Hepatocyte (in vitro differentiated cells): Measurements from ENCODE around the gene LRP4. TPM values are rescaled to one million over a fixed set of nuclear protein-coding genes. Genes with fewer than 3 reads are reported as not detected.

Experiments used
- DNase-seq: peaks from one replicate; pipeline ENCODE4 v3.0.0-alpha.2; 2016; ENCODE audit warnings: low spot score
- H2AFZ ChIP-seq: fragments of 200-600 bp; sonication (generic); 2 replicates; pipeline ENCODE4 v1.6.0; 2016; ENCODE audit warnings: antibody characterized with exemption, mild to moderate bottlenecking
- H3K27ac ChIP-seq: fragments of 200-600 bp; sonication (generic); 2 replicates; pipeline ENCODE4 v1.5.1; 2016; ENCODE audit warnings: mild to moderate bottlenecking
- H3K27me3 ChIP-seq: fragments of 200-600 bp; sonication (generic); 2 replicates; pipeline ENCODE4 v1.6.1; 2016
- H3K36me3 ChIP-seq: fragments of 200-600 bp; sonication (generic); replicated peaks from 2 replicates; pipeline ENCODE4 v1.5.1; 2016; ENCODE audit warnings: low read depth; ENCODE audit not compliant: insufficient read depth
- H3K4me1 ChIP-seq: fragments of 200-600 bp; sonication (generic); 2 replicates; pipeline ENCODE4 v1.5.1; 2016; ENCODE audit warnings: mild to moderate bottlenecking, moderate library complexity; ENCODE audit not compliant: insufficient read depth
- H3K4me2 ChIP-seq: fragments of 200-600 bp; sonication (generic); 2 replicates; pipeline ENCODE4 v1.6.0; 2016
- H3K4me3 ChIP-seq: fragments of 200-600 bp; sonication (generic); 2 replicates; pipeline ENCODE4 v1.5.1; 2016; ENCODE audit warnings: mild to moderate bottlenecking
- H3K79me2 ChIP-seq: fragments of 200-600 bp; sonication (generic); 2 replicates; pipeline ENCODE4 v1.6.0; 2017; ENCODE audit warnings: mild to moderate bottlenecking
- H3K9me2 ChIP-seq: fragments of 200-600 bp; sonication (generic); replicated peaks from 2 replicates; pipeline ENCODE4 v1.6.0; 2017; ENCODE audit warnings: mild to moderate bottlenecking; ENCODE audit not compliant: insufficient read depth
- H3K9me3 ChIP-seq: fragments of 200-600 bp; sonication (generic); 2 replicates; pipeline ENCODE4 v1.5.1; 2016; ENCODE audit warnings: low read depth, mild to moderate bottlenecking
- H4K20me1 ChIP-seq: fragments of 200-600 bp; sonication (generic); 2 replicates; pipeline ENCODE4 v1.6.0; 2016; ENCODE audit warnings: mild to moderate bottlenecking; ENCODE audit not compliant: insufficient read depth, poor library complexity, severe bottlenecking
- EZH2 ChIP-seq: fragments of 200-600 bp; sonication (generic); IDR thresholded peaks from 2 replicates; pipeline ENCODE4 v1.6.1; 2016; ENCODE audit warnings: antibody characterized with exemption, mild to moderate bottlenecking, borderline replicate concordance
- EZH2phosphoT487 ChIP-seq: fragments of 200-600 bp; sonication (generic); IDR thresholded peaks from one replicate; pipeline ENCODE4 v1.6.1; 2018; ENCODE audit warnings: antibody characterized with exemption, mild to moderate bottlenecking, low read depth, moderate library complexity; ENCODE audit not compliant: unreplicated experiment, severe bottlenecking
- WGBS: methylation state at CpG from one replicate; pipeline ENCODE4 v1.1.6; 2016; ENCODE audit warnings: low lambda C conversion rate; ENCODE audit errors: missing lambda C conversion rate; 5-methylcytosine and 5-hydroxymethylcytosine counted together
- polyA plus RNA-seq: library from polyadenylated mRNA; unstranded; fragments of >200 nt; fragmentation: Nextera tagmentation; extraction: Ambion mirVana; gene quantifications from 2 replicates; pipeline ENCODE4 v1.2.1, GENCODE V29; 2016
- total RNA-seq: library from RNA; depleted of rRNA; stranded (reverse); fragments of >200 nt; gene quantifications from 2 replicates; pipeline ENCODE4 v1.2.3, GENCODE V29; 2014
- TF ChIP-seq, protein P1 (sequence below): fragments of 200-600 bp; sonication (generic); IDR thresholded peaks from 2 replicates; pipeline ENCODE4 v1.5.1; 2016; ENCODE audit warnings: antibody characterized with exemption, mild to moderate bottlenecking; ENCODE audit not compliant: poor library complexity

LRP4 gene
- total and polyA plus RNA-seq, 2 experiments from 2014 or later: 6.4 to 8.0 TPM

DNA sequence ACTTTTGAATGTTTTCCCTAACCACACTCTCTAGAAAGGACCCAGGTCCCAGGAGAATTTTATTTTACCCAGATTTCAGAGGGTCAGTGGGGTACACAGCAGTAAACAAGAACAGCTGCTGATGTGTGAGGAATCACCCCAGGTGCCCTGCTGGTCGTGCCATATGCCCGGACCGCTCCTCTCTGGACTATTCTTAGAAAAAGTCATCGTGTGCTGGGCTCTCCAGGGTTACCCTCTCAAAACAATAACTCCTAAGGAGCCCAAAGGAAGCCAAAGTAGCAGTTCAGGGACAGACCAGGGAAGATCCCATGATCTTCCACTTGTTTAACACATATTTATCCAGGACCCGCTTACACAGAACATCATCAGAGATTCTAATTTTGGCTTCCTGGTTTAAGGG lies 29.7 kb downstream of the LRP4 start:
- no peak overlapping the region for H3K4me2 ChIP-seq
- WGBS: 100% methylated on average over 5 of the region's 5 CpGs

DNA sequence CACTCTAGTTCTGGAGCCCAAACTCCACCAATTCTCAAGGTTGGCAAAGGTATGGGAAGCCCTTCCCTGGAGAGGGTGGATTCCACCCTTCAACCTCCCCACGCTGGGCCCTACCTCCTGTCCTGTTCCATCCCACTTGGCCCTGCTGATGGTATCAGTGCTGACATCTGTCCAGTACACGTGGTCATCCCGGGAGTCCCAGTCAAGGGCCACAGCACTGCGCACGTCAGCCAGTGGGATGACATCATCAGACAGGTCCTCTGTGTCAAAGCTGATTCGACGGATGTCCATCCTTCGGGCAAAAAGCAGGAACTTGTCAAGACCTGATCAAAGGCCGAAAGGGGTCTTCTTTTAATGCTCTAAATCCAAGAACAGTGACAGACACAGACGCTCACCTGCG lies 32.1 kb downstream of the LRP4 start:
- WGBS: 94% methylated on average over 11 of the region's 11 CpGs
- Histone ChIP-seq H2AFZ (no peak overlapping the region), H3K27ac (no peak overlapping the region), H3K27me3 (no peaks in the 10 kb centered on the region), H3K4me1 (no peaks in the 10 kb centered on the region), H3K9me2 (no peaks in the 10 kb centered on the region), H3K9me3 (no peaks in the 10 kb centered on the region), H3K4me2 (no peak overlapping the region), H3K36me3 (no peaks in the 10 kb centered on the region), H3K4me3 (no peak overlapping the region), H3K79me2 (no peaks in the 10 kb centered on the region), H4K20me1 (no peaks in the 10 kb centered on the region)
- no peak for DNase-seq
- TF ChIP-seq EZH2phosphoT487 (no peak), EZH2 (no peak)
- TF ChIP-seq, protein P1, sequence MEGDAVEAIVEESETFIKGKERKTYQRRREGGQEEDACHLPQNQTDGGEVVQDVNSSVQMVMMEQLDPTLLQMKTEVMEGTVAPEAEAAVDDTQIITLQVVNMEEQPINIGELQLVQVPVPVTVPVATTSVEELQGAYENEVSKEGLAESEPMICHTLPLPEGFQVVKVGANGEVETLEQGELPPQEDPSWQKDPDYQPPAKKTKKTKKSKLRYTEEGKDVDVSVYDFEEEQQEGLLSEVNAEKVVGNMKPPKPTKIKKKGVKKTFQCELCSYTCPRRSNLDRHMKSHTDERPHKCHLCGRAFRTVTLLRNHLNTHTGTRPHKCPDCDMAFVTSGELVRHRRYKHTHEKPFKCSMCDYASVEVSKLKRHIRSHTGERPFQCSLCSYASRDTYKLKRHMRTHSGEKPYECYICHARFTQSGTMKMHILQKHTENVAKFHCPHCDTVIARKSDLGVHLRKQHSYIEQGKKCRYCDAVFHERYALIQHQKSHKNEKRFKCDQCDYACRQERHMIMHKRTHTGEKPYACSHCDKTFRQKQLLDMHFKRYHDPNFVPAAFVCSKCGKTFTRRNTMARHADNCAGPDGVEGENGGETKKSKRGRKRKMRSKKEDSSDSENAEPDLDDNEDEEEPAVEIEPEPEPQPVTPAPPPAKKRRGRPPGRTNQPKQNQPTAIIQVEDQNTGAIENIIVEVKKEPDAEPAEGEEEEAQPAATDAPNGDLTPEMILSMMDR: no peak

More for the DNA sequence above, 29.7 kb downstream of the LRP4 start:
- Histone ChIP-seq H3K9me2 (no peaks in the 10 kb centered on the region), H3K79me2 (no peaks in the 10 kb centered on the region), H3K4me1 (no peaks in the 10 kb centered on the region), H3K27me3 (no peaks in the 10 kb centered on the region), H2AFZ (no peak overlapping the region), H3K36me3 (no peaks in the 10 kb centered on the region), H3K9me3 (no peaks in the 10 kb centered on the region), H3K4me3 (no peak overlapping the region), H4K20me1 (no peaks in the 10 kb centered on the region), H3K27ac (no peak overlapping the region)
- TF ChIP-seq EZH2phosphoT487: no peak
- no peak for DNase-seq

DNA sequence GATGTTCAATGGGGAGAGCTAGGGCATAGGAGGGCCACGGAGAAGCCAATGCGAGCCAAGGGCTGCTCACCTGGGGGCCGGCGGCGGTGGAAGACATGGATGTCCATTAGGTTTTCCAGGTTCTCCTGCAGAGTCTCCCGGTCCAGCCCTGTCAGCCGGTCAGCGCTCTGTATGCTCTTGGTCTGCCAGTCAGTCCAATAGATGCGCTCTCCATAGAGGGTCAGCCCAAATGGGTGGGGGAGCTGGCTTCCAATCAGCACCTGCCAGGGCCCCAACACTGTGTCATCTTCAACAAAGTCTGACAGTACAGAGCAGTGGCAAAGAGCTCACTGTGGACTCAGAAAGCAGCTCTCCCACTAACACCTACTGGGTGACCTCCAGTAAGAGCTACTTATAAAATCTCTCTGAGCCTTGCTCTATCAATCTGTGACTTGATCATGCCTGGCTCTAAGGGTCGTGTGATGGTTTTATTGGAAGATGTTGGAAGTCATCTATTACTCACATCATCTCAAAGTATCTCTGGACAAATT lies 39.2 kb downstream of the LRP4 start:
- H3K79me2 ChIP-seq: no peaks in the 10 kb centered on the region
- no peaks in the 10 kb centered on the region for H4K20me1 ChIP-seq
- no peaks in the 10 kb centered on the region for H3K9me3 ChIP-seq
- no peak overlapping the region for H3K4me2 ChIP-seq
- no peaks in the 10 kb centered on the region for H3K27me3 ChIP-seq
- no peak overlapping the region for H3K27ac ChIP-seq
- DNase-seq: no peak
- H3K36me3 ChIP-seq: no peaks in the 10 kb centered on the region
- no peak overlapping the region for H3K4me3 ChIP-seq
- no peaks in the 10 kb centered on the region for H3K9me2 ChIP-seq
- no peaks in the 10 kb centered on the region for H3K4me1 ChIP-seq
- no peak overlapping the region for H2AFZ ChIP-seq
- TF ChIP-seq EZH2: no peak
- no peak for TF ChIP-seq EZH2phosphoT487
- TF ChIP-seq, protein P1: no peak
- WGBS: 92% methylated on average over 10 of the region's 10 CpGs

DNA sequence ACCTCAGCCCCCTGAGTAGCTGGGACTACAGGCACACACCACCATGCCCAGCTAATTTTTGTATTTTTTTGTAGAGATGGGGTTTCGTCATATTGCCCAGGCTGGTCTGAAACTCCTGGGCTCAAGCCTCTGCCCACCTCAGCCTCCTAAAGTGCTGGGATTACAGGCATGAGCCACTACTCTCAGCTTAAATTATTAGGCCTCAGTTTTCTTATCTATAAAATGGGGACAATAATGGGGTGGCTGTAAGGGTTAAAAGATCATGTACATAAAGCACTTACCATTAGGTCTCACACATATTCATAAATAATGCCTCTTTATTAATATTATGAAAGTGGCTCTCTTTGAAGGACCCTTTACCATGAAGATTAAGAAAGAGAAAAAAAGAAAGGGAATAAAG lies 40.8 kb downstream of the LRP4 start:
- H3K79me2 ChIP-seq: no peaks in the 10 kb centered on the region
- no peaks in the 10 kb centered on the region for H3K9me3 ChIP-seq
- H3K4me1 ChIP-seq: no peaks in the 10 kb centered on the region
- no peaks in the 10 kb centered on the region for H3K9me2 ChIP-seq
- TF ChIP-seq EZH2phosphoT487: no peak
- no peak for TF ChIP-seq EZH2
- TF ChIP-seq, protein P1: no peak
- H3K4me2 ChIP-seq: no peak overlapping the region
- no peak overlapping the region for H3K27ac ChIP-seq
- no peak overlapping the region for H3K4me3 ChIP-seq
- no peaks in the 10 kb centered on the region for H4K20me1 ChIP-seq
- no peaks in the 10 kb centered on the region for H3K36me3 ChIP-seq
- DNase-seq: no peak
- no peaks in the 10 kb centered on the region for H3K27me3 ChIP-seq
- WGBS: 92% methylated on average over 1 of the region's 1 CpG
- no peak overlapping the region for H2AFZ ChIP-seq
